Measurements from ENCODE around the gene STARD3. TPM values are rescaled to one million over a fixed set of nuclear protein-coding genes. Genes with fewer than 3 reads are reported as not detected.
"Not testable (repeated sequence)": the region's sequence is repeated elsewhere in the genome, so short reads cannot be mapped to it uniquely, and the experiment has no call there.

The STARD3 gene
- total RNA-seq, result 34.0 and 40.7 TPM in 2 replicates

GRCh38 chr17:39636927-39637736, at the start of gene STARD3:
Gene STARD3 (plus strand): TSS chr17:39637144. CDS start chr17:39653532, 16,388 bp downstream.
- peak within 1 kb of the TSS; percentile 98 for H3K4me3 ChIP-seq (ENCODE audit: low read depth, low read length)
- TF ChIP-seq, protein P1, sequence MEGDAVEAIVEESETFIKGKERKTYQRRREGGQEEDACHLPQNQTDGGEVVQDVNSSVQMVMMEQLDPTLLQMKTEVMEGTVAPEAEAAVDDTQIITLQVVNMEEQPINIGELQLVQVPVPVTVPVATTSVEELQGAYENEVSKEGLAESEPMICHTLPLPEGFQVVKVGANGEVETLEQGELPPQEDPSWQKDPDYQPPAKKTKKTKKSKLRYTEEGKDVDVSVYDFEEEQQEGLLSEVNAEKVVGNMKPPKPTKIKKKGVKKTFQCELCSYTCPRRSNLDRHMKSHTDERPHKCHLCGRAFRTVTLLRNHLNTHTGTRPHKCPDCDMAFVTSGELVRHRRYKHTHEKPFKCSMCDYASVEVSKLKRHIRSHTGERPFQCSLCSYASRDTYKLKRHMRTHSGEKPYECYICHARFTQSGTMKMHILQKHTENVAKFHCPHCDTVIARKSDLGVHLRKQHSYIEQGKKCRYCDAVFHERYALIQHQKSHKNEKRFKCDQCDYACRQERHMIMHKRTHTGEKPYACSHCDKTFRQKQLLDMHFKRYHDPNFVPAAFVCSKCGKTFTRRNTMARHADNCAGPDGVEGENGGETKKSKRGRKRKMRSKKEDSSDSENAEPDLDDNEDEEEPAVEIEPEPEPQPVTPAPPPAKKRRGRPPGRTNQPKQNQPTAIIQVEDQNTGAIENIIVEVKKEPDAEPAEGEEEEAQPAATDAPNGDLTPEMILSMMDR (conservative IDR thresholded peaks at IDR 0.05; ENCODE audit: low read depth, low read length), result no peak
- no peak for DNase-seq (ENCODE audit: low read depth)

- DNase-seq (ENCODE audit: low read depth); H3K4me3 ChIP-seq (ENCODE audit: low read depth, low read length): not testable (repeated sequence)
These were observed 46.8 kb upstream of the STARD3 start for GRCh38 chr17:39590180-39590579.

DNA sequence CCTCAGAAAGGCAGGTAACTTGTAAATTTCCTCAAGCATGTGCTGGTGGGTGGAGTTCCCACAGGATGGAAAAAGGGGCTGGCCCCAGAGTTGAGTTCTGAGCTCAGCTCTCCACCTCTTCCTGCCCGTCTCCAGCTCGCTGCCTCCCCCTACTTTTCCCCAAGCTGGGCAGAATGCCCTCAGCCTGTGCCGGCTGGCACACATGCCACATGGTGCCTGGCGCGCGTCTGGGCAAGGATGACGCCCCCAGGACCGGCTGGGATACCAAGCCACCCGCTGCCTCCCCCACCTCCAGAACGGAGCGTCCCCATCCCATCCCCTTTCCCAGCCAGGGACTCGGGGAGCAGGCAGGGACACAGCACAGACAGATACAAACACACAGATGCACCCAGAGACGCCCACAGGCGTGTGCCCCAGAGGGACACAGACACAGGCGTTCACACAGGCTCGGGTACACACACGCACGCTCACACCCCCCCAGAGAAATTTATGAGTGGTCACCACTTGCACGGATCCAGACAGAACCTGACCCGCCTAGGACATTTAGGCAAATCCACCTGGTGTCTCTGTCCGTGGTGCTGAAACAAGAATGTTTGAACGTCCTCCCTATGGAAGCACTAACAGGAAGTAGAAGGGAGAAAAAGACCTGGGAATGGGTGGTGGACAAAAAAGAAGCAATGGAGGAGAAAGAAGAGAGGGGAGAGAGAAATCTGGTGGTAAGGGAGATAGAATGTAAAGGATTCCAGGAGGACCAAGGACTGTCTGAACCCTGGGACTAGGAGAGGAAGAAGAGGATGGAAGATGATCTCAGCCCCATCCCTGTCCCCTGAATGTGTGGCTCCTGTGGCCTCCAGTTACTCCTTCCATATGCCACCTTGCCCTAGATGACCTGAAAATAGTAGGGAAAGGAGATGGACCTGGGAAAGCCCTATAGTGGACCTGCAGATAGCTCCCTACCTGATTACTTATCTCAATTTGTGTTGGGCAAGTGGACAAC, 44.7 kb upstream of the STARD3 start:
- no peak overlapping the region for H3K4me3 ChIP-seq (ENCODE audit: low read depth, low read length)
- TF ChIP-seq, protein P1 (conservative IDR thresholded peaks at IDR 0.05; ENCODE audit: low read depth, low read length), result no peak
- peak; percentile 4 for DNase-seq (ENCODE audit: low read depth)

DNA sequence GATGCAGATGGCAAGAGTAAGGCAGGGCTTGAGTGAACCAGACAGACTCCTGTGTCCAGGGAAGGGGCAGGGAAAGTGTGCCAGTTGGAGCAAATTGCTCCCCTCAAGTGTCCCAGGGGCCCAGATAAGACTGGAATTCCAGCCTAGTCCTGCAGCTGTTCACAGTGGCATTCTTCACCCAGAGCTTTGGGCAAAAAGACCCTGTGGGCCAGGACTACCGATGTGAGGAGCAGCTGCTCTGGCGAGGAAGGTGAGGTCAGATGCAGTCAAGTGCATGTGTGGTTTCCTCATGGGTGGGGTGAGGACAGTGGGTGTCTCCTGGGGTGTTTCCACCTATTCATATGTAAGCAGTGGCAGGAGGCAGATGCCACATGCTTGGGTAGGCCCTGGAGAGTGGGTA, 43.6 kb upstream of the STARD3 start:
- no peak overlapping the region for H3K4me3 ChIP-seq (ENCODE audit: low read depth, low read length)
- TF ChIP-seq, protein P1 (conservative IDR thresholded peaks at IDR 0.05; ENCODE audit: low read depth, low read length), result no peak
- DNase-seq (ENCODE audit: low read depth), result no peak

GRCh38 chr17:39595294-39595693, 41.6 kb upstream of the STARD3 start:
- H3K4me3 ChIP-seq (ENCODE audit: low read depth, low read length), result no peak overlapping the region
- TF ChIP-seq, protein P1 (conservative IDR thresholded peaks at IDR 0.05; ENCODE audit: low read depth, low read length), result no peak
- DNase-seq (ENCODE audit: low read depth), result no peak

DNA sequence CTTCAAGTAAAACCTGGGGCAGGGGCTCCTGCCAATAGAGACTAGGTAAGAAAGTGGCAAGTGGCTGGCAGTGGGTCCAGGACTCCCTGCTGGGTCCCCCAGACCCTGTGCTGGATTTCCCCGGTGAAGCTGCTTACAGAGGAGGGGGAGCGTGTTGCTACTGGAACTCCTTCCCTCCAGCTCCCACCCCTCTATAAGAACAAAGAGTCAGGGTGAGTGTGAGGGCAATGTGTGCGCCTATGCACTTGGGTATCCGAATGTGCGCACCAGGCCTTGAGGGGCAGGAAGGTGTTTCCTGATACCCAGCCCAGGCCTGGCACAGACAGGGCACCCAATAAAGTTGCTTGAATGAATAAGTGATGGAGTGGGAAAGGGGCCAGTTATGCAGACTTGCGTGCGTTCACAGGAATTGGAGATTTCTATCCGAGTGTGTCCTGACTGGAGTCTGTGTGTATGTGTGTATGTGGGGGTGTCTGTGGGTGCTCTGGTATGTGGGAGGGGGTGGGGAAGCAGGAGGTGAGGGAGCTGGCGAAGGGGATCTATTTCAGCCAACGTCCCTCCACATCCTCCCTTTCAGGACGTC, 40.9 kb upstream of the STARD3 start:
- TF ChIP-seq, protein P1 (conservative IDR thresholded peaks at IDR 0.05; ENCODE audit: low read depth, low read length), result no peak
- no peak for DNase-seq (ENCODE audit: low read depth)

More for the DNA sequence above, 40.9 kb upstream of the STARD3 start:
- no peak overlapping the region for H3K4me3 ChIP-seq (ENCODE audit: low read depth, low read length)

Measured in epithelial cell of proximal tubule (primary cell).